HepG2 (cell line): ENCODE measurements around the gene ADH5. TPM values are rescaled to one million over a fixed set of nuclear protein-coding genes. Genes with fewer than 3 reads are reported as not detected.

ENCODE experiments used
- BRCA1 ChIP-seq: sonication (generic); formaldehyde crosslinking; IDR thresholded peaks from 2 replicates; pipeline ENCODE4 v1.4.0; 2020; ENCODE audit warnings: missing genetic modification reagents
- EP300 ChIP-seq, 3 experiments: sonication (generic) in 1 of 3; formaldehyde crosslinking in 1 of 3; IDR thresholded peaks; 2 replicates each; pipeline versions ENCODE4 v1.5.1 to v1.6.1; 2011 to 2020; ENCODE audit warnings: low read depth in 2 of 3, low read length in 2 of 3, borderline replicate concordance in 1 of 3, improper control_type of control experiment in 1 of 3, mild to moderate bottlenecking in 1 of 3, missing genetic modification reagents in 1 of 3, moderate library complexity in 1 of 3
- FOXA1 ChIP-seq, 2 experiments: fragments of 450-650 bp in 1 of 2; sonication (generic) in 1 of 2; formaldehyde crosslinking in 1 of 2; IDR thresholded peaks; 2 replicates each; pipeline versions ENCODE4 v1.4.0 to v1.6.1; 2016 to 2020; ENCODE audit warnings: missing genetic modification reagents in 1 of 2
- MAFF ChIP-seq: IDR thresholded peaks from 2 replicates; pipeline ENCODE4 v1.6.1; 2011; ENCODE audit warnings: low read depth, low read length, improper control_type of control experiment
- MAFK ChIP-seq, 2 experiments: IDR thresholded peaks in 1 of 2; conservative IDR thresholded peaks in 1 of 2; 2 replicates each; pipeline ENCODE4 v1.6.1; 2011; ENCODE audit warnings: improper control_type of control experiment in 2 of 2, low read length in 2 of 2
- MED8 ChIP-seq: sonication (generic); formaldehyde crosslinking; IDR thresholded peaks from 2 replicates; pipeline ENCODE4 v1.8.1; 2023; ENCODE audit warnings: mild to moderate bottlenecking, missing genetic modification reagents; ENCODE audit not compliant: insufficient replicate concordance
- POLR2AphosphoS5 ChIP-seq: IDR thresholded peaks from 2 replicates; pipeline ENCODE4 v1.6.1; 2012; ENCODE audit warnings: low read depth, low read length
- ZFP36L2 ChIP-seq: sonication (generic); formaldehyde crosslinking; IDR thresholded peaks from 2 replicates; pipeline ENCODE4 v1.4.0; 2020; ENCODE audit warnings: missing genetic modification reagents
- ZFYVE20 ChIP-seq: sonication (generic); formaldehyde crosslinking; IDR thresholded peaks from 2 replicates; pipeline ENCODE4 v1.8.0; 2023; ENCODE audit warnings: low read depth, mild to moderate bottlenecking, moderate library complexity, missing genetic modification reagents, borderline replicate concordance
- polyA plus RNA-seq, 8 experiments: library from polyadenylated mRNA; depleted of rRNA in 3 of 8; stranded (reverse) in 7 of 8; unstranded in 1 of 8; fragments of >200 nt; fragmentation: Illumina TruSeq in 4 of 8; extraction: Trizol in 4 of 8; gene quantifications; 2 replicates each; pipeline versions ENCODE4 v1.2.1 to v1.2.3, GENCODE V29; 2011 to 2016; ENCODE audit warnings: low read depth in 4 of 8, missing spikeins in 1 of 8, mixed read lengths in 1 of 8; ENCODE audit not compliant: insufficient read depth in 1 of 8
- total RNA-seq, 5 experiments: library from RNA; depleted of rRNA; stranded (reverse); fragments of >200 nt; fragmentation: Illumina TruSeq; extraction: Trizol; gene quantifications; 2 replicates each; pipeline ENCODE4 v1.2.3, GENCODE V29; 2016; ENCODE audit warnings: low read depth in 1 of 5
- TF ChIP-seq, protein P1 (sequence below): IDR thresholded peaks from 2 replicates; pipeline ENCODE4 v1.4.0; 2020; ENCODE audit warnings: mild to moderate bottlenecking, missing genetic modification reagents
- TF ChIP-seq, protein P2 (sequence below): sonication (generic); formaldehyde crosslinking; IDR thresholded peaks from 2 replicates; pipeline ENCODE4 v1.5.0; 2020; ENCODE audit warnings: missing genetic modification reagents
- TF ChIP-seq, protein P3 (sequence below): sonication (generic); formaldehyde crosslinking; IDR thresholded peaks from 2 replicates; pipeline ENCODE4 v1.5.0; 2020; ENCODE audit warnings: missing genetic modification reagents
- TF ChIP-seq, protein P4 (sequence below): sonication (generic); formaldehyde crosslinking; IDR thresholded peaks from 2 replicates; pipeline ENCODE4 v1.4.0; 2020; ENCODE audit warnings: low read depth, mild to moderate bottlenecking, missing genetic modification reagents
- TF ChIP-seq, protein P5 (sequence below): sonication (generic); formaldehyde crosslinking; IDR thresholded peaks from 2 replicates; pipeline ENCODE4 v1.4.0; 2020; ENCODE audit warnings: missing genetic modification reagents, borderline replicate concordance

The ADH5 gene
- total and polyA plus RNA-seq, 2 of the 13 experiments (the other 11 are each of a cell fraction or from before 2014, with no cell fraction given): 349 to 512 TPM

DNA sequence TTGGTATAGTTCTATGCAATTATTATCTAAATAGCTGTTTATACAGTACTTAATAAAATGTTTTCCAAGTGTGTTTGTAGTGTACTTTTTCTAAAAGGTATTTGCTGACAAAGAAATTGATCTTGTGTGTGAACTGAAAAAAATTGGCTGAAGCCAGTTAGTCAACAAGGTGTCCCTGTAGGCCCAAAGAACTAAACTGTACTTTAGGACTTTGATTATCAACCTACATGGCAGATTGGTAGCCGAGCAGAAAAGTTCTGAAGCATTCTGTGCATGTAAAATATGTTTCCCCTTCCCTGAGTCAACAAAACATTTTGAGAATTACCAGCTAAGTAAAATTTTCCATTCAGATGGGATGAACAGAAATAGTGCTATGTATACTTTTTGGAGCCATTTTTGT lies 21.0 kb downstream of the ADH5 start (continued):
- TF ChIP-seq, protein P1, sequence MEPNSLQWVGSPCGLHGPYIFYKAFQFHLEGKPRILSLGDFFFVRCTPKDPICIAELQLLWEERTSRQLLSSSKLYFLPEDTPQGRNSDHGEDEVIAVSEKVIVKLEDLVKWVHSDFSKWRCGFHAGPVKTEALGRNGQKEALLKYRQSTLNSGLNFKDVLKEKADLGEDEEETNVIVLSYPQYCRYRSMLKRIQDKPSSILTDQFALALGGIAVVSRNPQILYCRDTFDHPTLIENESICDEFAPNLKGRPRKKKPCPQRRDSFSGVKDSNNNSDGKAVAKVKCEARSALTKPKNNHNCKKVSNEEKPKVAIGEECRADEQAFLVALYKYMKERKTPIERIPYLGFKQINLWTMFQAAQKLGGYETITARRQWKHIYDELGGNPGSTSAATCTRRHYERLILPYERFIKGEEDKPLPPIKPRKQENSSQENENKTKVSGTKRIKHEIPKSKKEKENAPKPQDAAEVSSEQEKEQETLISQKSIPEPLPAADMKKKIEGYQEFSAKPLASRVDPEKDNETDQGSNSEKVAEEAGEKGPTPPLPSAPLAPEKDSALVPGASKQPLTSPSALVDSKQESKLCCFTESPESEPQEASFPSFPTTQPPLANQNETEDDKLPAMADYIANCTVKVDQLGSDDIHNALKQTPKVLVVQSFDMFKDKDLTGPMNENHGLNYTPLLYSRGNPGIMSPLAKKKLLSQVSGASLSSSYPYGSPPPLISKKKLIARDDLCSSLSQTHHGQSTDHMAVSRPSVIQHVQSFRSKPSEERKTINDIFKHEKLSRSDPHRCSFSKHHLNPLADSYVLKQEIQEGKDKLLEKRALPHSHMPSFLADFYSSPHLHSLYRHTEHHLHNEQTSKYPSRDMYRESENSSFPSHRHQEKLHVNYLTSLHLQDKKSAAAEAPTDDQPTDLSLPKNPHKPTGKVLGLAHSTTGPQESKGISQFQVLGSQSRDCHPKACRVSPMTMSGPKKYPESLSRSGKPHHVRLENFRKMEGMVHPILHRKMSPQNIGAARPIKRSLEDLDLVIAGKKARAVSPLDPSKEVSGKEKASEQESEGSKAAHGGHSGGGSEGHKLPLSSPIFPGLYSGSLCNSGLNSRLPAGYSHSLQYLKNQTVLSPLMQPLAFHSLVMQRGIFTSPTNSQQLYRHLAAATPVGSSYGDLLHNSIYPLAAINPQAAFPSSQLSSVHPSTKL (CRISPR knock-in tag): 0 out of 2 replicates have a peak, but pooled peaks have one; percentile 13
- TF ChIP-seq, protein P2, sequence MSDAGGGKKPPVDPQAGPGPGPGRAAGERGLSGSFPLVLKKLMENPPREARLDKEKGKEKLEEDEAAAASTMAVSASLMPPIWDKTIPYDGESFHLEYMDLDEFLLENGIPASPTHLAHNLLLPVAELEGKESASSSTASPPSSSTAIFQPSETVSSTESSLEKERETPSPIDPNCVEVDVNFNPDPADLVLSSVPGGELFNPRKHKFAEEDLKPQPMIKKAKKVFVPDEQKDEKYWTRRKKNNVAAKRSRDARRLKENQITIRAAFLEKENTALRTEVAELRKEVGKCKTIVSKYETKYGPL: no peak
- no peak for TF ChIP-seq ZFYVE20 (CRISPR knock-in tag)
- TF ChIP-seq, protein P3, sequence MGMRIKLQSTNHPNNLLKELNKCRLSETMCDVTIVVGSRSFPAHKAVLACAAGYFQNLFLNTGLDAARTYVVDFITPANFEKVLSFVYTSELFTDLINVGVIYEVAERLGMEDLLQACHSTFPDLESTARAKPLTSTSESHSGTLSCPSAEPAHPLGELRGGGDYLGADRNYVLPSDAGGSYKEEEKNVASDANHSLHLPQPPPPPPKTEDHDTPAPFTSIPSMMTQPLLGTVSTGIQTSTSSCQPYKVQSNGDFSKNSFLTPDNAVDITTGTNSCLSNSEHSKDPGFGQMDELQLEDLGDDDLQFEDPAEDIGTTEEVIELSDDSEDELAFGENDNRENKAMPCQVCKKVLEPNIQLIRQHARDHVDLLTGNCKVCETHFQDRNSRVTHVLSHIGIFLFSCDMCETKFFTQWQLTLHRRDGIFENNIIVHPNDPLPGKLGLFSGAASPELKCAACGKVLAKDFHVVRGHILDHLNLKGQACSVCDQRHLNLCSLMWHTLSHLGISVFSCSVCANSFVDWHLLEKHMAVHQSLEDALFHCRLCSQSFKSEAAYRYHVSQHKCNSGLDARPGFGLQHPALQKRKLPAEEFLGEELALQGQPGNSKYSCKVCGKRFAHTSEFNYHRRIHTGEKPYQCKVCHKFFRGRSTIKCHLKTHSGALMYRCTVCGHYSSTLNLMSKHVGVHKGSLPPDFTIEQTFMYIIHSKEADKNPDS (CRISPR knock-in tag): no peak
- no peak for TF ChIP-seq MED8 (CRISPR knock-in tag)
- TF ChIP-seq, protein P4, sequence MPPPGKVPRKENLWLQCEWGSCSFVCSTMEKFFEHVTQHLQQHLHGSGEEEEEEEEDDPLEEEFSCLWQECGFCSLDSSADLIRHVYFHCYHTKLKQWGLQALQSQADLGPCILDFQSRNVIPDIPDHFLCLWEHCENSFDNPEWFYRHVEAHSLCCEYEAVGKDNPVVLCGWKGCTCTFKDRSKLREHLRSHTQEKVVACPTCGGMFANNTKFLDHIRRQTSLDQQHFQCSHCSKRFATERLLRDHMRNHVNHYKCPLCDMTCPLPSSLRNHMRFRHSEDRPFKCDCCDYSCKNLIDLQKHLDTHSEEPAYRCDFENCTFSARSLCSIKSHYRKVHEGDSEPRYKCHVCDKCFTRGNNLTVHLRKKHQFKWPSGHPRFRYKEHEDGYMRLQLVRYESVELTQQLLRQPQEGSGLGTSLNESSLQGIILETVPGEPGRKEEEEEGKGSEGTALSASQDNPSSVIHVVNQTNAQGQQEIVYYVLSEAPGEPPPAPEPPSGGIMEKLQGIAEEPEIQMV (CRISPR knock-in tag): no peak
- peak; percentile 4; the same call in 1 of the 2 replicates for TF ChIP-seq POLR2AphosphoS5
- no peak for TF ChIP-seq BRCA1 (CRISPR knock-in tag)
- 0 out of 2 replicates have a peak, but pooled peaks have one; percentile 4 for TF ChIP-seq FOXA1 (IDR thresholded peaks at IDR 0.05)
- TF ChIP-seq FOXA1 (CRISPR knock-in tag; IDR thresholded peaks at IDR 0.05): no peak
- no peak for TF ChIP-seq MAFF
- peak in 1 of 2 experiments; percentile 37; a peak in 1 of 4 replicates for TF ChIP-seq EP300 (IDR thresholded peaks at IDR 0.05; ENCODE audit: low read depth in 2 of 2, low read length in 2 of 2)
- TF ChIP-seq EP300 (CRISPR knock-in tag; IDR thresholded peaks at IDR 0.05; ENCODE audit: borderline replicate concordance): no peak
- TF ChIP-seq ZFP36L2 (CRISPR knock-in tag): no peak
- TF ChIP-seq MAFK (conservative IDR thresholded peaks at IDR 0.05 in 1 of 2, IDR thresholded peaks at IDR 0.05 in 1 of 2; ENCODE audit: low read length in 2 of 2): 0 out of 4 replicates have a peak, but pooled peaks of 1 of the 2 experiments have one; percentile 5
- TF ChIP-seq, protein P5, sequence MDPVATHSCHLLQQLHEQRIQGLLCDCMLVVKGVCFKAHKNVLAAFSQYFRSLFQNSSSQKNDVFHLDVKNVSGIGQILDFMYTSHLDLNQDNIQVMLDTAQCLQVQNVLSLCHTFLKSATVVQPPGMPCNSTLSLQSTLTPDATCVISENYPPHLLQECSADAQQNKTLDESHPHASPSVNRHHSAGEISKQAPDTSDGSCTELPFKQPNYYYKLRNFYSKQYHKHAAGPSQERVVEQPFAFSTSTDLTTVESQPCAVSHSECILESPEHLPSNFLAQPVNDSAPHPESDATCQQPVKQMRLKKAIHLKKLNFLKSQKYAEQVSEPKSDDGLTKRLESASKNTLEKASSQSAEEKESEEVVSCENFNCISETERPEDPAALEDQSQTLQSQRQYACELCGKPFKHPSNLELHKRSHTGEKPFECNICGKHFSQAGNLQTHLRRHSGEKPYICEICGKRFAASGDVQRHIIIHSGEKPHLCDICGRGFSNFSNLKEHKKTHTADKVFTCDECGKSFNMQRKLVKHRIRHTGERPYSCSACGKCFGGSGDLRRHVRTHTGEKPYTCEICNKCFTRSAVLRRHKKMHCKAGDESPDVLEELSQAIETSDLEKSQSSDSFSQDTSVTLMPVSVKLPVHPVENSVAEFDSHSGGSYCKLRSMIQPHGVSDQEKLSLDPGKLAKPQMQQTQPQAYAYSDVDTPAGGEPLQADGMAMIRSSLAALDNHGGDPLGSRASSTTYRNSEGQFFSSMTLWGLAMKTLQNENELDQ: no peak
